Activated naive CD4-positive, alpha-beta T cell treated with anti-CD3 and anti-CD28 coated beads, Interleukin-2, amount 50 U/mL, for 72 hours (primary cell): ENCODE results near the gene FAM193B. TPM values are rescaled to one million over a fixed set of nuclear protein-coding genes. Genes with fewer than 3 reads are reported as not detected.
A peak's percentile ranks its signal among the peaks of the same experiment; 100 is the strongest.

Experiments
- ATAC-seq, 2 donors: fragments of 150-1000 bp; cut with Tn5 transposase; 2 replicates each; pipeline ENCODE4 v1.10.0; 2021; ENCODE audit warnings: mild to moderate bottlenecking in 2 of 2, moderate library complexity in 2 of 2
- DNase-seq, 2 donors: peaks; one replicate each; pipeline ENCODE4 v3.0.0; 2021 to 2022; ENCODE audit warnings: low spot score in 2 of 2
- H3K27ac Mint-ChIP-seq, 2 donors: one replicate each; pipeline ENCODE4 v1.8.0; 2022; ENCODE audit warnings: mild to moderate bottlenecking in 2 of 2, mixed read lengths in 2 of 2
- H3K36me3 Mint-ChIP-seq, 2 donors: one replicate each; pipeline ENCODE4 v1.8.0; 2022; ENCODE audit warnings: mixed read lengths in 2 of 2
- H3K9me3 Mint-ChIP-seq, 2 donors: one replicate each; pipeline ENCODE4 v1.8.0; 2022; ENCODE audit warnings: mixed read lengths in 2 of 2
- total RNA-seq, 2 donors: library from RNA; stranded (reverse); gene quantifications; one replicate each; pipeline ENCODE4 v1.2.3, GENCODE V29; 2022

Gene FAM193B
- total RNA-seq, 2 donors from 2014 or later, result 73.1 to 108 TPM

DNA sequence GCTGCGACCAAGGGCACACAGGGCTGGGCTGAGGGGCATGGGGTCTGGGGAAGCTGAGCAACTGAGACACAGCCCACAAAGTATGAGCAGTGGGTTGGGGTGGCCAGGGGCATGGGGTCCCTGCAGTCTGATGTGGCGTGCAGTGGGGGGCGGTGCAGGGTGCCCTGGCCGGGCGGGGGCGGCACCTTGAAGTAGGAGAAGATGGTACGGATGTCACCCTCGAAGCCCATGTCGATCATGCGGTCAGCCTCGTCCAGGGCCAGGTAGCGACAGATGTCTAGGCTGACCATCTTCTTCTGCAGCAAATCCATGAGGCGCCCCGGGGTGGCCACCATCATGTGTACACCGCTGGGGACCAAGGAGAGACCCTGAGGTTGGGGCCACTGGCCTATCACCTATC, 40.9 kb downstream of the FAM193B start:
- peaks cover 32 to 50% of the 10 kb centered on the region in 2 donors for H3K36me3 Mint-ChIP-seq
- DNase-seq (no peak), ATAC-seq (no peak)
- H3K9me3 Mint-ChIP-seq, result no peaks in the 10 kb centered on the region
- H3K27ac Mint-ChIP-seq, result no peak overlapping the region

DNA sequence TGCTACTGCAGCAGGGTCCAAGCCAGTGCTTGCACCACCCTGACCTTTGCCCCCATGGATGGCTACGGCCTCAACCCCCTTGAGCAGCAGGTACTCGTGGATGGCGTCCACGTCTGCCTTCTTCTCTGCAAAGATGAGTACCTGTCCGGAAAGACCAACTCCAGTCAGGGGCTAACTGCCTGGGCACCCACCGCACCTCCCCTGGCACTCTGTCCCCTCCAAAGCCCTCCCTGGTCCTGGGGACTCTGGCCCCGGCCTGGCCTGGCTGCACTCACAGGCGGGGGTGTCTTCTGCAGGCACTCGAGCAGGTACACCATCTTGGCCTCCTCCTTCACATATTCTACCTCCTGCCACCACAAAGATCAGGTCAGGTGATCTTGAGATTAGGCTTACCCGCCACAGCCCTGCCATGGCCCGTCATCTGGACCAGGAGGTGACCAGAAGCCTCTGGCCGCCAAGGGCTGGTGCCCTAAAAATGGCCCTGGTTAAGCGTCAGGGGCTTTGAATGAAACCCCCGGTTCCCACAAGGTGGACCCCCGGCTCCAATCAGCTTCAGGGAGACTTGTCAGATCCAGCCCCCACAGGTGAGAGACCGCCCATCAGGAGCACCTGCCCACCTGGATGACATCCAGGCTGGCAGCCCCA, 41.5 kb downstream of the FAM193B start:
- Mint-ChIP-seq H3K27ac (no peak overlapping the region), H3K36me3 (peaks cover 32 to 50% of the 10 kb centered on the region in 2 donors), H3K9me3 (no peaks in the 10 kb centered on the region)
- ATAC-seq (no peak), DNase-seq (no peak)

DNA sequence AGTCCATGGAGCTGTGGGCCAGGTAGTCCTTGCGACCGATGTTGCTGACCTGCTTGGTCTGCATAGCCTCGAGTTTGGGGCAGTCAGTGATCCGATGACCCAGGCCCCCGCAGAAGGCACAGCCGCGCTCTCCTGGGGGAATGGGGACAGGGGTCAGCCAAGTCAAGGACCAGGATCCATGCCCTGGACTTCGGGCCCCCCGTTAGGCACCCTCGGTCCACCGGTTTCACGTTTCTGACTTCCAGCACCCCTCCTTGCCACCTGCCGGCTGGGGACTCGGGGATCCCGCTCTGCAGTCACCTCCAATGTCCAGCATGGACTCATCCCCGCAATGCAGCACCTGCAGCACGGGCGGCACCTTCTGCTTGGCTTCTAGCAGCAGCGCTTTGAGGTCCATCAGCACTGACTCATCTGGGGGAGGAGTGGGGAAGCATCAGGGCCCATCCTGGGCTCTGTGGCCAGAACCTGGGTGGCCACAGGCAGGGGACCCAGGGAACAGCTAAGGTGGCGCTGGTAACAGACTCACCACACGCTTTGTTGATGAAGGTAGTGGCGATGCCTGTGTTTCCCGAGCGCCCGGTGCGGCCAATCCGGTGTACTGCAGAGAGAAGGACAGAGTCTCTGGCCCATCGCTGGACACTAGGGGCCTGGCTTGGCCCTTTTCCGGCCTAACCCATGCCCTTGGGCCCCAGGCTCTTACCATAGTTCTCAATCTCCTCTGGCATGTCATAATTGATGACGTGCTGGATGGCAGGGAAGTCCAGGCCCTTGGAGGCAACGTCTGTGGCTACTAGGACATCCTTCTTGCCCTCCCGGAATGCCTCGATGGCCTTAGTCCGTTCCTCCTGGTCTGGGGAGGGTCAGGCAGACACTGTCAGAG, 42.3 kb downstream of the FAM193B start:
- no peak for ATAC-seq
- Mint-ChIP-seq H3K27ac (no peak overlapping the region), H3K9me3 (no peaks in the 10 kb centered on the region), H3K36me3 (peaks cover 26 to 46% of the 10 kb centered on the region in 2 donors)
- no peak for DNase-seq

DNA sequence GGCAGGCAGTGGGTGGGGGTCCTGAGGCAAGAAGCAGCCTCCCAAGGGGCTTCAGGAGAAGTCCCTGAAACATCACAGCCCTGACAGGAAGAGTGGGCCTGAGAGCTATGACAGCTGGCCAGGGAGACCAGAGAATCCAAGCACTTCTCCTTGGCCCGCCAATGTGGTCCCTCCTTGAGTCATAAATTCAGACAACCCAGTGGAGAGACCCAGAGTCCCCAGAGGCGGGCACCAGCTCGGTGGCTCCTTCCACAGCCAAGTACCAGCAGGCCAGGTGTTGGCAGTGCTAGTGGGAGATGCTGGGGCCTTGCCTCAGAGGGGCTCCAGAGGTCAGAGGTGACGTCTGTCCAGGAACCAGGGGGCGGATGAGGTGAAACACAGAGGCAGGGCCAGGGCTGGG, 43.2 kb downstream of the FAM193B start:
- no peak for DNase-seq
- peak overlapping the region in 1 of 2 donors; percentile 93 for H3K27ac Mint-ChIP-seq
- H3K9me3 Mint-ChIP-seq, result no peaks in the 10 kb centered on the region
- ATAC-seq, result no peak
- peaks cover 17 to 37% of the 10 kb centered on the region in 2 donors for H3K36me3 Mint-ChIP-seq

DNA sequence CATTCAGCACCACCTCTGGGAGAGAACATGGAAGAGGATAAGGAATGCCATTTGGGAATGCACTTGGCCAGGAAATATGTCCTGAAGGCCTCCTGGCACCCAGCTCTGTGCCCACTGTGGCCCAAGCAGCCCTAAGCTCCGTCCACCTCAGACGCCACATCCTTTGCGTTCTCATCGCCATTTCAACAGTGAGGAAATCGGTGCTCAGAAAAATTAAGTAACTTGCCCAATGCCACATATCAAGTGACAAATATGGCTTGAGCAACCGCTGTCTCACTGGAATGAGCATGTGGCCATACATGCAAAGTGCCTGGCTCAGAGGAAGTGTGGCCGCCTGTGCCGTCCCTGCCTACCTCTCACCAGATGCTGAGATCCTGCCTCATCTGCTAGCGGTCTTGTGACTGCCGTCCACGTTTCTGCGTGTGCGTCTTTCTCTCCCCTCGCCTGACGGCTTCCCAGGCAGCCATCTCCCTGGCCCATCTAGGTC, 43.8 kb downstream of the FAM193B start:
- Mint-ChIP-seq H3K27ac (no peak overlapping the region), H3K36me3 (peaks cover 12 to 31% of the 10 kb centered on the region in 2 donors), H3K9me3 (no peaks in the 10 kb centered on the region)
- ATAC-seq, result no peak
- DNase-seq, result no peak

DNA sequence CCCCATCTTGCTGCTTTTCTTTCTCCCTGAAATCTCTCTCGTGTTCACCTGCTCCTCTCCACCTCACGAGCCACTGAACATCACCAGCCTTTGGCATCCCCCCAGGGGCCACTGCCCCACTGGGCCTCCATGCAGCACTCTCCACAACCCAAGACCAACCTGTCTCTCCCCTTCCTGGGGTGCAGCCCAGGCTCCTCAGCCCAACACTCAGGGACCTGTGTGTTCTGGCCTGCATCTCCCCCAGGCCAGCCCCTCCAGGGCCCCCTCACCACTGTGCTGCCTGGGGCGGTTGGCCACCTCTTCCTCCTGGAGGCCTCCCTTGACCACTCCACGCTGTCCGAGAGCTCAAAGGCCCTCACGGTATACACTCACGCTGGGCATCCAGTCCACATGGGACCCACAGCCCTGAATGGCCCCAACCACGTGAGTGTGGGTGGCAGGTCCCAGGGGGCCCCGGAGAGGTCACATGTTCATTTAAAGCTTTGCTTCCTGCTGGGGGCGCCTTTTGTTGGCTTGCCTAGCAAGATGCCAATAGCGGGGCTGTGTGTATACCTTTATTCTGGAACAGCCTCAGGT, 44.3 kb downstream of the FAM193B start:
- no peak for DNase-seq
- Mint-ChIP-seq H3K36me3 (peaks cover 6 to 26% of the 10 kb centered on the region in 2 donors), H3K27ac (peak overlapping the region in 1 of 2 donors; percentile 75), H3K9me3 (no peaks in the 10 kb centered on the region)
- ATAC-seq, result peak; percentile 9 to 13

DNA sequence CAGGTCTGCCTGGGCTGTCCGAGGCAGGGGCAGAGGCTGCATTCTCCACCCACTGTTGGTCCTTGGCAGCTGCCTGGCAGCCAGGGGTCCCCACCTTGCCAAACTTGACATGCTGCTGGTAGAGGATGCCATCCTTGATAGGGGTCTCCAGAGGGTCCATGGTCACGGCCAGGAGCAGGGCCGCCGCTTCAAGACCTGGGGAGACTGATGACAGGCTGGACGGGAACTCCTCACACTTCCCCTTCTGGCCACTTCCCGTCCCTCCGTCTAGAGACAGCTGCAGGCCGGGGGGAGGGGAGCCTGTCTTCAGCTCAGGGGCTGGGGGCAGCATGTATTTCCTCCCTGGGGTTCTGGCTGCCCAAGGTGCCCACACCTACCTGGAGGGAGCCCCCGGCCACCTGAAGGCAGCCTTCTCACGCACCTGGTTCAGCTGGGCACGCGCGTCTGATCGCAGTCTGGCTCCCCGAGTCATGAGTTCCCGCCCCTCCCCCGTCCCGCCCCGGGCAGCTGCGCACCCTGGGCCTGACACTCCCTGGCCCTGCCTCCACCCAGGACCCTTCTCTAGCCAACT, 44.9 kb downstream of the FAM193B start, which contains the start of gene DOK3:
TSS of gene DOK3 (minus strand) at position 446 of the 571 bp plus-strand sequence. CDS start at position 160, 286 bp downstream.
- H3K9me3 Mint-ChIP-seq, result no peaks in the 10 kb centered on the region
- peak within 1 kb of the TSS; percentile 60 to 75 for H3K27ac Mint-ChIP-seq
- DNase-seq (no peak), ATAC-seq (peak; percentile 22 to 26)
- peaks cover 5 to 22% of the 10 kb centered on the region in 2 donors for H3K36me3 Mint-ChIP-seq

DNA sequence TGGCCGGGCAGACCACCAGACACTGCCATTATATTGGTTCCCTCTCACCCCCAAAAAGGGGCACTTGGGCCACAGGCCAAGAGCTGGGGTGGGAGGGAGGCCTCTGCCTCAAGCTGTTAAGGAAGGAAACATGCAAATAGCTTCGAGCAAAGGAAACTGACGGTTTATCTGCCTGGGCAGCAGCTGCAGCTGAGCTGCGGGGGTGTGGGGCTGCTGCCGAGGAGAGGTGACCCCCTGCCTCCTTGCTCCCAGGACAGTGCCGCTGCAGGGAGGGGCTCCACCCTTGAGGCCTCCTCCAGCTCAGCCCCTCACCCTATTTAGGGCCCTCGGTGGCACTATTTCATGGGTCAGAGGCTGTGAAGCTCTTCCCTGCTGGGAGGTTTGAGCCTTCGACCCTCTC, 45.5 kb downstream of the FAM193B start:
- ATAC-seq (no peak), DNase-seq (no peak)
- H3K27ac Mint-ChIP-seq, result peak overlapping the region; percentile 60 to 75
- peaks cover 5 to 16% of the 10 kb centered on the region in 2 donors for H3K36me3 Mint-ChIP-seq
- no peaks in the 10 kb centered on the region for H3K9me3 Mint-ChIP-seq

DNA sequence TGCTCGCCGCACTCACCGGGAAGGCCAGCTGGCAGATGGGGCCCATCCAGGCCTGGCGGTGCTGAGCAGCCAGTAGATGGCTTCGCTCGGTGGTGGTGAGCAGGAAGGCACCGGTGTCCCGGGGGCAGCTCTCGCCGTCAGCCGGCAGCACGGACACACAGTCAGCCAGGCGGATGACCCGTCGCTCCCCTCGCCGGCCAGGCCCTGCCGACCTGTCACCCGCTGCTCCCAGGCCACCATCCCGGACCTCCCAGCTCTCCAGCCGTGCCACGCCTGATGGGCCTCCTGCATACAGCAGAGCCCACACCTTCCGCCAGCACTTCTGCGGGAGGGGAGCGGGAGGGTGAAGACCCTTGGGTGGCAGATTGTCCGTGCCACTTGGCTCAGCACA, 46.1 kb downstream of the FAM193B start:
- Mint-ChIP-seq H3K27ac (no peak overlapping the region), H3K36me3 (peaks cover 5 to 13% of the 10 kb centered on the region in 2 donors), H3K9me3 (no peaks in the 10 kb centered on the region)
- no peak for DNase-seq
- ATAC-seq, result no peak

DNA sequence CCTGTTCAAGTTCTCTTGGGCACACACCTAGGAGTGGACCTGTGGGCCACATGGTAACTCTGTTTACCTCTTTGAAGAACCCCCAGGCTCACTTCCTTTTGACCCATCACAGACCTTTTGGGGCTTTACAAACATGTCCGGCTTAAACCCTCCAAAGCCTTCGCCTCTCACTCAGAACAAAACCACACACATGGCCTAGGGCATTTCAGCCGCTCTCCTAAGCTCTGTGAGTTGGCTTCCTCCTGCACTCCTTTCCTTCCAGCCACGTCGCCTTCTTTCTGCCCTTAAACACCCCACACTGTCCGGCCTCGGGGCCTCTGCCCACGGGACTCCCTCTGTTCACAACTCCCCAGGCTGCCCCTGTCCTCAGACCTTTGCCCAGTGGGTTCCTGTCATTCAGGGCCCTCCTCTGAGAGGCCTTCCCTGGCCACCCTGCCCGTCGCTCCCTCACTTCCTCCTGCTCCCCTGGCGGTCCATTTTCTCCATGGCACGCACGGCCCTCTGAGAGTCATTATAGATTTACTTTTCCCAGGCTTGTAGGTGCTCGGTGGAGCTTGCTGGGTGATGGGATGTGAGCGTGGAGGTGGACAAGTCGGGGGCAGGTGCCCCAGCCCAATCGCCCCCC, 46.7 kb downstream of the FAM193B start:
- H3K9me3 Mint-ChIP-seq, result no peaks in the 10 kb centered on the region
- ATAC-seq (no peak), DNase-seq (no peak)
- H3K27ac Mint-ChIP-seq, result no peak overlapping the region
- peaks cover 0 to 8% of the 10 kb centered on the region in 2 donors for H3K36me3 Mint-ChIP-seq

DNA sequence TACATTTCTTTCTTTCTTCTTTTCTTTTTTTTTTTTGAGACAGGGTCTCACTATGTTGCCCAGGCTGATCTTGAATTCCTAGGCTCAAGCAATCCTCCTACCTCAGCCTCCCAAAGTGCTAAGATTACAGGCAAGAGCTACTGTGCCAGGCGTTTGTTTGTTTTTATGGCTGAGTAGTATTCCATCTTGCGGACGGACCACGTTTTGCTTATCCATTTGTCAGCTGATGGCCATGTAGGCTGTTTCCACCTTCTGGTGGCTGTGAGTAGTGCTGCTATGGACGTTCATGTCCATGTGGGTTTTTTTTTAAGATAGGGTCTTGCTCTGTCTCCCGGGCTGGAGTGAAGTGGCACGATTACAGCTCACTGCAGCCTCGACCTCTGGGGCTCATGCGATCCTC, 47.2 kb downstream of the FAM193B start:
- DNase-seq (no peak), ATAC-seq (no peak)
- peak overlapping the region in 1 of 2 donors; percentile 88 for H3K27ac Mint-ChIP-seq
- peaks cover 0 to 7% of the 10 kb centered on the region in 2 donors for H3K36me3 Mint-ChIP-seq
- no peaks in the 10 kb centered on the region for H3K9me3 Mint-ChIP-seq

DNA sequence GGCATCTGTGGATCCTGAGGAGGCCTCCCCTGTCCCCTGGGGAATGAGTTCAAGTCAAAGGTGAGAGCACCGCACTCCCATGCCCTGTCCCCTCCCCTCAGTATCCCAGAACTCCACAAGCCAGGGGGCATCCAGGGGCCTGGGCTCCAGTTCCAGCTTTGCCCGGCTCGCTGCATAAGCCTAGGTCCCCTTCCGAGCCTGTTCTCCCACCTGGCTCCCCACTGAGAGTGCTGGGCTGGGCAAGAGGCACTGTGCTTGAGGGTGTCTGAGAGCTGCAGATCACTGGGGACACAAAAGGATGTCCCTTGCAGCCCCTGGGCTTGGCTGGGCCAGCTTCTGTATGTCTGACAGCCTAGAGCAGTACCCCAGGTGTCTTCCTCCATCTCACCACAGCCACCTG, 49.3 kb downstream of the FAM193B start:
- H3K36me3 Mint-ChIP-seq, result no peaks in the 10 kb centered on the region
- ATAC-seq, result no peak
- no peak for DNase-seq
- H3K9me3 Mint-ChIP-seq, result no peaks in the 10 kb centered on the region
- H3K27ac Mint-ChIP-seq, result no peak overlapping the region

DNA sequence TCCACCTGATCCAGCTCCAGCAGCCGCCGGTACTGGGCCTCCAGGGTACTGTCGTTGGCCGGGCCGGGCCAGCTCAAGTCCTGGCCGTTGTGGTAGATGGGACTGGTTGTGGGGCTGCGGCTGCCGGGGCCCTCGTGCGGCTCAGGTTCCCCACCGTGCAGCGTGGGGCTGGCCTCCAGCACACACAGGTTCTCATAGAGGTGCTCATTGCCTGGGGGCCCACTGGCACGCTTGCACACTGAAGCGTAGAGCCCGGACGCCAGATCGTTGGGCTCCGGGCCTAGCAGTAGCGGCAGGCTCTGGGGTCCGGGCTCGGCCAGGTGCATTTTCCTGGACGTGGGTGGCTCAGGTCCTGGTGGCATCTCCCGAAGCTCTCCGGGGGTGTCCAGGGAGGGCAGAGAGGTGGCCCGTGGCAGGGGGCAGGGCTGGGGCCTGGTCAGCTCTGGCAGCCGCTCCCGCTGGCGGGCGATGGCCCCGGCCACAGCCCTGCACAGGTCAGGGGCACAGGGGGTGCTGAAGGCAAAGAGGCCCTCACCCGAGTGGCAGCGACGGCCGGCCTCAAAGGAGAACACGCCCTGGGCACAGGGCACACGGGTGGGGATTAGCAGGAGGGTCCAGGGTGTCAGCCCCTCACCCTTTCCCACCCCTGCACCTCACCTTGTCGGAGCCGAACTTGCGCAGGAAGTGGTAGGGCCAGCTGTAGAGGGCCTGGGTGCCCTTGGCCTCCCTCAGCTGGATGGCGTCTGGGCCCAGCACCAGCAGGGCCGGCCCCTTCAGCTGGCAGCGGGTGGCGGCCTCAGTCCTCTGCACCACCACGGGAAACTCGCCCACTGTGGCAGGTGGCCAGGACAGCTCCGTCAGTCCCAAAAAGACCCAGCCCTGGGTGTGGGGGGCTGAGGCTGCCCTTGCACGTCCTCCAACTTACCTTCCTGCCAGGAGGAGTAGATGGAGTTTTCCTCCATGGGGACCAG, 50.0 kb downstream of the FAM193B start:
- Mint-ChIP-seq H3K9me3 (no peaks in the 10 kb centered on the region), H3K27ac (no peak overlapping the region)
- no peak for ATAC-seq

DNA sequence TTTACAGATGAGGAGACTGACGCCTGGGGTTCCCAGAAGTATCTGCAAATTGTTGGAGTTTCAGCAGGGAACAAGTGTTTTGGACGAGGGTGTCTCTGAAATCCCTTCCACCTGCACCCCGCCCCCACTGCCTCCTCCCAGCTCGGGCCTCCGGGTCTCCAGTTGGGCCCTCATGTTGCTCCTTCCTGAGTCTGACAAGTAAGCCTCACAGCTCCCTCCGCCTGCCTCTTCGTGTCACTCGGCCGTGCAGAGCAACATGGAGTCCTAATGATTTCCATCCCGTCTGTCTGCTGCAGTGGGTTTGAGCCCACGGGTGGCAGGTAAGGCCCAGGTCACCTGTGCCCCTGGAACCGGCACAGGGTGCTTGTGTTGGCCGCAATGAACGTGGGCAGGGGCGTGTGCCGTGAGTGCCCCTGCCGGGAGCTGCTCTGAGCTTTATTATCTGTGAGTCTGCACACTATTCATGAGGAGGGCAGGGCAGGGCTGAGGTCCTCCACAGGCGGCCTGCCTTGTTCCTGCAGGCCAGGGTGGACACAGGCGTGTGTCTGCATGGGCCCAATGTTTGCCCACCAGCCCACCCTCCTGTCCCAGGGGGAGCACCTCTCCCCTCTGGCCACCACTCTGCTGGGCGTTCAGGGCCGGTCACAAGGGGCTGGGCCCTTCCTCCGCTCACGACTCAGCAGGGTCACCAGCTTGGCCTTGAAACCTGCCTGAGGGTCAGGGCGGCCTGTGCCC, 50.8 kb downstream of the FAM193B start:
- H3K27ac Mint-ChIP-seq, result no peak overlapping the region
- no peak for DNase-seq
- no peak for ATAC-seq
- no peaks in the 10 kb centered on the region for H3K9me3 Mint-ChIP-seq
- H3K36me3 Mint-ChIP-seq, result no peaks in the 10 kb centered on the region

More for the DNA sequence above, 50.0 kb downstream of the FAM193B start:
- DNase-seq, result no peak
- no peaks in the 10 kb centered on the region for H3K36me3 Mint-ChIP-seq

DNA sequence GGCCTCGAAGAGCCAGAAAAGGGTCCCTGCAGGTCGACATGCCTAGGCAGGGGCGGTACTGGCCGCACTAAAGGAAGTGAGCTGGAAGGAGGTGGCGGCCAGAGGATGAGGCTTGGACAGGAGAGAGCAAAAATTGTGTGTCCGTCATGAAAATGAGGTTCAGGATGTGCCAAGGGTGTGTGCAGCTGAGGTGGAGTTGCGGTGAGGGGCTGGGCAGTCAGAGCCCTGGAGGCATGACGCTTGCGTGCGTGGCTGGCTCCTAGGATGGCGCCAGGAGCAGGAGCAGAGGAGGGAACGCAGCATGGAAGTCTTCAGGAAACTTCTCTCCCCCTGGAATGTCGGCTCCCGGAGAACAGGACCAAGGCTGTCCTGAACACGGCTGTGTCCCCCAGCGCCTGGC, 51.5 kb downstream of the FAM193B start:
- no peak for ATAC-seq
- no peak for DNase-seq
- Mint-ChIP-seq H3K27ac (no peak overlapping the region), H3K36me3 (no peaks in the 10 kb centered on the region), H3K9me3 (no peaks in the 10 kb centered on the region)
